ENCODE results near the gene SRPX. TPM values are rescaled to one million over a fixed set of nuclear protein-coding genes. Genes with fewer than 3 reads are reported as not detected.

SRPX gene
- total RNA-seq, 1 experiment from 2014 or later: 0.23 TPM

DNA sequence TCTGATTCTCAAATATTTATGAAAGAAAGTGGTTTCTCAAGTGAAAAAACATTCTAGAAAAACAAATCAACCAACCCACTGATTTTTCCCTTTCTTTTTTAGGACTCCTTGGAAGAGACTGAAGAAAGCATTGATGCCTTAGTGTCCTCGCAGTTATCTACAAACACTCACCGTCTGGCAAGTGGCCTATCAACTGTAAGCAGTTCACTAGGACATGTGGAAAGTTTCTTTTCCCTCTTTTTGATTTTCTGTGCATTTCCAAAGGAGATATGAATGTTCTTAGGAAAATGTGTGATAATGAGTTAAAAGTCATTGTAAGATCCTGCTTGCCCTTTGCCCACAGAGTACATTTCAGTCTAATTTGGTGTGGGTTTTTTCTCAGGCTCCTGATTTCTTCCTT lies 118.4 kb downstream of the SRPX start:
- Histone ChIP-seq H3K36me3 (ENCODE audit: control insufficient read depth, insufficient read depth, low read length) (no peaks in the 10 kb centered on the region), H3K27ac (ENCODE audit: low read length) (no peak overlapping the region), H3K4me1 (ENCODE audit: control insufficient read depth, insufficient read depth, low read length) (no peaks in the 10 kb centered on the region), H3K9me3 (ENCODE audit: control insufficient read depth, insufficient read depth, low read depth, low read length) (no peaks in the 10 kb centered on the region), H3K4me3 (ENCODE audit: low read depth in 2 of 2, low read length in 2 of 2) (no peak overlapping the region), H3K27me3 (ENCODE audit: control insufficient read depth, insufficient read depth, low read length) (no peaks in the 10 kb centered on the region)
- CTCF ChIA-PET: no interaction called here
- no TSS peak for BruUV-seq (replicated peaks)
- POLR2A ChIA-PET: no interaction called here
- TF ChIP-seq, protein P1, sequence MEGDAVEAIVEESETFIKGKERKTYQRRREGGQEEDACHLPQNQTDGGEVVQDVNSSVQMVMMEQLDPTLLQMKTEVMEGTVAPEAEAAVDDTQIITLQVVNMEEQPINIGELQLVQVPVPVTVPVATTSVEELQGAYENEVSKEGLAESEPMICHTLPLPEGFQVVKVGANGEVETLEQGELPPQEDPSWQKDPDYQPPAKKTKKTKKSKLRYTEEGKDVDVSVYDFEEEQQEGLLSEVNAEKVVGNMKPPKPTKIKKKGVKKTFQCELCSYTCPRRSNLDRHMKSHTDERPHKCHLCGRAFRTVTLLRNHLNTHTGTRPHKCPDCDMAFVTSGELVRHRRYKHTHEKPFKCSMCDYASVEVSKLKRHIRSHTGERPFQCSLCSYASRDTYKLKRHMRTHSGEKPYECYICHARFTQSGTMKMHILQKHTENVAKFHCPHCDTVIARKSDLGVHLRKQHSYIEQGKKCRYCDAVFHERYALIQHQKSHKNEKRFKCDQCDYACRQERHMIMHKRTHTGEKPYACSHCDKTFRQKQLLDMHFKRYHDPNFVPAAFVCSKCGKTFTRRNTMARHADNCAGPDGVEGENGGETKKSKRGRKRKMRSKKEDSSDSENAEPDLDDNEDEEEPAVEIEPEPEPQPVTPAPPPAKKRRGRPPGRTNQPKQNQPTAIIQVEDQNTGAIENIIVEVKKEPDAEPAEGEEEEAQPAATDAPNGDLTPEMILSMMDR (IDR thresholded peaks at IDR 0.05): no peak
- TF ChIP-seq REST (IDR thresholded peaks at IDR 0.05; ENCODE audit: insufficient read depth in 1 of 2, low read depth in 2 of 2, low read length in 1 of 2) (no peak), TCF7L2 (IDR thresholded peaks at IDR 0.05; ENCODE audit: low read depth, low read length) (no peak), SIN3A (IDR thresholded peaks at IDR 0.05; ENCODE audit: borderline replicate concordance, insufficient read depth, low read depth, low read length) (no peak), POLR2AphosphoS5 (IDR thresholded peaks at IDR 0.05; ENCODE audit: low read depth, low read length) (no peak)
- DNase-seq (ENCODE audit: low read depth, low spot score) (no peak), ATAC-seq (no peak)
- in situ Hi-C loops (cut with HindIII; ENCODE audit: low pct_unique_long_range_greater_than_20kb, low sequenced_read_pairs): no loop called here
- intact Hi-C loops (cut with micrococcal nuclease; ENCODE audit: unreplicated experiment): no loop called here

DNA sequence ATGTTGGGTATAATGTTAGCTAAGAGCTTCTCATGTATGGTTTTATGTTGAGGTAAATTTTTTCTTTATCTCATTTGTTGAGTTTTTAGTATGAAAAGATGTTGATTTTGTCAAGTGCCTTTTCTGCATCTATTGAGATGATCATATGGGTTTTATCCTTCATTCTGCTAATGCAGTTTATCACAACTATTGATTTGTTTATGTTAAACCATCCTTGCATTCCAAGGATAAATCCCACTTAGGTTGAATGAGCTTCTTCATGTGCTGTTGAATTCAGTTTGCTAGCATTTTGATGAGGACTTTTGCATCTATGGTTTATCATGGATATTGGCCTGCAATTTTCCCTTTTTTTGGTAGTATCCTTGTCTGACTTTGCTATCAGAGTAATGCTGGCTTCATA lies 121.0 kb downstream of the SRPX start:
- Histone ChIP-seq H3K4me3 (ENCODE audit: low read depth in 2 of 2, low read length in 2 of 2) (no peak overlapping the region), H3K9me3 (ENCODE audit: control insufficient read depth, insufficient read depth, low read depth, low read length) (no peaks in the 10 kb centered on the region), H3K27ac (ENCODE audit: low read length) (no peak overlapping the region), H3K4me1 (ENCODE audit: control insufficient read depth, insufficient read depth, low read length) (no peaks in the 10 kb centered on the region), H3K27me3 (ENCODE audit: control insufficient read depth, insufficient read depth, low read length) (no peaks in the 10 kb centered on the region), H3K36me3 (ENCODE audit: control insufficient read depth, insufficient read depth, low read length) (no peaks in the 10 kb centered on the region)
- no TSS peak for BruUV-seq (replicated peaks)
- ATAC-seq (no peak), DNase-seq (ENCODE audit: low read depth, low spot score) (no peak)
- POLR2A ChIA-PET: no interaction called here
- in situ Hi-C loops (cut with HindIII; ENCODE audit: low pct_unique_long_range_greater_than_20kb, low sequenced_read_pairs): no loop called here
- intact Hi-C loops (cut with micrococcal nuclease; ENCODE audit: unreplicated experiment): no loop called here
- CTCF ChIA-PET: no interaction called here
- TF ChIP-seq, protein P1 (IDR thresholded peaks at IDR 0.05): no peak
- no peak for TF ChIP-seq SIN3A (IDR thresholded peaks at IDR 0.05; ENCODE audit: borderline replicate concordance, insufficient read depth, low read depth, low read length)
- TF ChIP-seq TCF7L2 (IDR thresholded peaks at IDR 0.05; ENCODE audit: low read depth, low read length): no peak
- TF ChIP-seq REST (IDR thresholded peaks at IDR 0.05; ENCODE audit: insufficient read depth in 1 of 2, low read depth in 2 of 2, low read length in 1 of 2): no peak
- TF ChIP-seq POLR2AphosphoS5 (IDR thresholded peaks at IDR 0.05; ENCODE audit: low read depth, low read length): no peak

Other genes with a start within 250 kb of the SRPX start
- 0.08 TPM for gene SYTL5, start 214.3 kb downstream of the SRPX start, total RNA-seq (2021; ENCODE audit: unreplicated experiment)
- gene RPGR, start 106.6 kb upstream of the SRPX start, total RNA-seq (2021; ENCODE audit: unreplicated experiment): 4.0 TPM
- gene OTC, start 131.7 kb upstream of the SRPX start, total RNA-seq (2021; ENCODE audit: unreplicated experiment): not detected